Glutamatergic neuron (in vitro differentiated cells): ENCODE data around the gene SEC11C. TPM values are rescaled to one million over a fixed set of nuclear protein-coding genes. Genes with fewer than 3 reads are reported as not detected.
"Not testable (repeated sequence)": the region's sequence is repeated elsewhere in the genome, so short reads cannot be mapped to it uniquely, and the experiment has no call there.

Source experiments
- DNase-seq: peaks from one replicate; pipeline ENCODE4 v3.0.0; 2022
- H3K27ac Mint-ChIP-seq: one replicate; pipeline ENCODE4 v1.8.0; 2020; ENCODE audit warnings: mild to moderate bottlenecking, mixed read lengths, inconsistent platforms; ENCODE audit not compliant: unreplicated experiment
- H3K27me3 Mint-ChIP-seq: one replicate; pipeline ENCODE4 v1.8.0; 2020; ENCODE audit warnings: mild to moderate bottlenecking, moderate library complexity, mixed read lengths, inconsistent platforms; ENCODE audit not compliant: unreplicated experiment
- H3K36me3 Mint-ChIP-seq: one replicate; pipeline ENCODE4 v1.8.0; 2020; ENCODE audit warnings: mild to moderate bottlenecking, mixed read lengths, inconsistent platforms; ENCODE audit not compliant: unreplicated experiment
- H3K4me1 Mint-ChIP-seq: one replicate; pipeline ENCODE4 v1.8.0; 2020; ENCODE audit warnings: mild to moderate bottlenecking, low read depth, mixed read lengths, inconsistent platforms; ENCODE audit not compliant: unreplicated experiment
- H3K4me3 Mint-ChIP-seq: one replicate; pipeline ENCODE4 v1.8.0; 2020; ENCODE audit warnings: mild to moderate bottlenecking, mixed read lengths, inconsistent platforms; ENCODE audit not compliant: unreplicated experiment
- H3K9me3 Mint-ChIP-seq: one replicate; pipeline ENCODE4 v1.8.0; 2020; ENCODE audit warnings: mild to moderate bottlenecking, moderate library complexity, mixed read lengths, inconsistent platforms; ENCODE audit not compliant: unreplicated experiment
- total RNA-seq: library from RNA; stranded (reverse); fragmentation: NEBNext Ultra II Directional; extraction: Animal tissue kit (Norgen Biotek cat#: 25700); gene quantifications from one replicate; pipeline ENCODE4 v1.2.1, GENCODE V29; 2021; ENCODE audit not compliant: unreplicated experiment
- TF ChIP-seq, protein P1 (sequence below): fragments of 200-600 bp; sonication (generic); IDR thresholded peaks from one replicate; pipeline ENCODE4 v1.5.0; 2021; ENCODE audit not compliant: partially characterized antibody, unreplicated experiment

SEC11C gene
- total RNA-seq, 1 donor from 2014 or later = 77.7 TPM

DNA sequence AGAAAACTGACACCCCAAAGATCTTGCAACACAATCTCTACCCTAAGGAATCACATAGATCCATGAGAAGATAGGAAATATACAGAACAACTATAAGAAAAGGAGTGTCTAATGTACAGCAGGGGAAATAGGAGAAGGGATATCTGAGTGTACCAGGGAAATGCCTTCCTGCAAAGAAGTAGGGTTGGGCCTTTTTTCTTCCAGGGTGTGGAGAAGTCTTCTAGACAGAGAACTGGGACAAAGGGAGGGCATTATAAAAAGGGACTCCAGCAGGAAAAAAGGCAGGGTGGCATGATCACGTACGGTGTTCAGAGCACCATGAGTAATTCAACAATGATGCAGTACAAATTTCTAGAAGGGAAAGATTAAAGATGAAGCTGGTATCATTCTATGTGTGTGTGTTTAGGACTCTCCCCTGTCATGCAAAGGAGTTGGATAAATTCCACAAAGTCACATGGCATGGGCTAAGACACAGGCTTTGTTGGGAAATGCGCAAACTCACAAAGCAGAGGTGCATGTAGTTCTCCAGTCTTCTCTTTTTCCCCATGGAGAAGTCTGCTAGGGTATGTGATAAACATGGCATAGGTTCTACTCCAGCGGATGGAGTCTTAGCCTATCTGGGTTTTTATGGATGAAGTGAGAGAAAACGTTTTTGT, 6.7 kb upstream of the SEC11C start:
- H3K9me3 Mint-ChIP-seq = no peaks in the 10 kb centered on the region
- peaks cover 2% of the 10 kb centered on the region for H3K27me3 Mint-ChIP-seq
- H3K4me3 Mint-ChIP-seq = no peak overlapping the region
- TF ChIP-seq, protein P1, sequence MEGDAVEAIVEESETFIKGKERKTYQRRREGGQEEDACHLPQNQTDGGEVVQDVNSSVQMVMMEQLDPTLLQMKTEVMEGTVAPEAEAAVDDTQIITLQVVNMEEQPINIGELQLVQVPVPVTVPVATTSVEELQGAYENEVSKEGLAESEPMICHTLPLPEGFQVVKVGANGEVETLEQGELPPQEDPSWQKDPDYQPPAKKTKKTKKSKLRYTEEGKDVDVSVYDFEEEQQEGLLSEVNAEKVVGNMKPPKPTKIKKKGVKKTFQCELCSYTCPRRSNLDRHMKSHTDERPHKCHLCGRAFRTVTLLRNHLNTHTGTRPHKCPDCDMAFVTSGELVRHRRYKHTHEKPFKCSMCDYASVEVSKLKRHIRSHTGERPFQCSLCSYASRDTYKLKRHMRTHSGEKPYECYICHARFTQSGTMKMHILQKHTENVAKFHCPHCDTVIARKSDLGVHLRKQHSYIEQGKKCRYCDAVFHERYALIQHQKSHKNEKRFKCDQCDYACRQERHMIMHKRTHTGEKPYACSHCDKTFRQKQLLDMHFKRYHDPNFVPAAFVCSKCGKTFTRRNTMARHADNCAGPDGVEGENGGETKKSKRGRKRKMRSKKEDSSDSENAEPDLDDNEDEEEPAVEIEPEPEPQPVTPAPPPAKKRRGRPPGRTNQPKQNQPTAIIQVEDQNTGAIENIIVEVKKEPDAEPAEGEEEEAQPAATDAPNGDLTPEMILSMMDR = no peak
- no peak for DNase-seq
- no peaks in the 10 kb centered on the region for H3K36me3 Mint-ChIP-seq
- no peaks in the 10 kb centered on the region for H3K4me1 Mint-ChIP-seq
- no peak overlapping the region for H3K27ac Mint-ChIP-seq

DNA sequence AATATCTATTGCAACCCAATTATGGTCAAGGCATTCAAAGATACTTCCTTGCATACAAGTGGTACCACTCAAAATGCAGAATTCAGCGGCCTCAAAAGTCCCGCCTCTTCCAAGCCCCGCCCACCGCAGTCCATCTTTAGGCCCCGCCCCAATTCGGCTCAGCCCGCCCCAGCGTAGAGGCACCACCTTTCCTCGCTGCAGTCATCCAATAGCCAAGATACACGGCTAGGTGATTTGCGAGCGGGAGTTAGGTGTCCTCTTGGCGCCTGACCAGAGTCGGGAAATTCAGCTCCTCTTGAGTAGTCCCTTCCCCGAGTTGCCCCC, 431 bp upstream of the SEC11C start:
- Mint-ChIP-seq H3K9me3 (no peaks in the 10 kb centered on the region), H3K4me1 (peaks cover 17% of the 10 kb centered on the region), H3K4me3 (peak overlapping the region; percentile 94), H3K36me3 (no peaks in the 10 kb centered on the region), H3K27ac (peak overlapping the region; percentile 91), H3K27me3 (no peaks in the 10 kb centered on the region)
- TF ChIP-seq, protein P1 = no peak
- peak; percentile 93 for DNase-seq

DNA sequence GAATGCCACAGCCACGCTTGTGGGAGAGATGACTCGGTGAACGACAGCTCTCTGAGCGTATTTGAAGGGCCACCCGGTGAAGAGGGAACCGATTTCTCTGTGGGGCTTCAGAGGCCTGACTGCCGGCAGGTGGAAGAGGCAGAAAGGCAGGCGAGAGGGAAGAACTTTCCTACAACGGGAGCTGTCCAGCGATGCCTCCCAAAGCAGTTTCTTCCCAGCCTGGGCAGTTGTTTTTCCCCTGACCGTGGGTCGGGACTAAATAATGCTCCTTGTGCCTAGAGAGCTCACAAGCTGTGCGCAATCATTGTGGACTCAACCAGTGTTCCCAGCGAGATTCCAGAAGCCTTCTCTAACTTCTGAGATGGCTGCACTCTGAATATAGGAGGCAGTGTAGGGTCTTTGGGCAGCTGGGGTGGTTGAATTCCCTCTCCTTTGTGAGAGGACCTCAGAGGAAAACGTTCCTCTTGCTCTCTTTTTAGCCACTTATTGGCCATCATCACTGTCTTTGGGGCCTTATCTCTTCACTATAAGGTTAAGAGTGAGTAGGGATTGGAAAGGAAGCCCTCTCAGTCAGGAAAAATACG, 710 bp downstream of the SEC11C start:
- no peaks in the 10 kb centered on the region for H3K27me3 Mint-ChIP-seq
- H3K9me3 Mint-ChIP-seq = no peaks in the 10 kb centered on the region
- DNase-seq = no peak
- H3K36me3 Mint-ChIP-seq = no peaks in the 10 kb centered on the region
- peak overlapping the region; percentile 59 for H3K27ac Mint-ChIP-seq
- H3K4me1 Mint-ChIP-seq = peaks cover 17% of the 10 kb centered on the region
- H3K4me3 Mint-ChIP-seq = peak overlapping the region; percentile 94
- TF ChIP-seq, protein P1 = no peak

DNA sequence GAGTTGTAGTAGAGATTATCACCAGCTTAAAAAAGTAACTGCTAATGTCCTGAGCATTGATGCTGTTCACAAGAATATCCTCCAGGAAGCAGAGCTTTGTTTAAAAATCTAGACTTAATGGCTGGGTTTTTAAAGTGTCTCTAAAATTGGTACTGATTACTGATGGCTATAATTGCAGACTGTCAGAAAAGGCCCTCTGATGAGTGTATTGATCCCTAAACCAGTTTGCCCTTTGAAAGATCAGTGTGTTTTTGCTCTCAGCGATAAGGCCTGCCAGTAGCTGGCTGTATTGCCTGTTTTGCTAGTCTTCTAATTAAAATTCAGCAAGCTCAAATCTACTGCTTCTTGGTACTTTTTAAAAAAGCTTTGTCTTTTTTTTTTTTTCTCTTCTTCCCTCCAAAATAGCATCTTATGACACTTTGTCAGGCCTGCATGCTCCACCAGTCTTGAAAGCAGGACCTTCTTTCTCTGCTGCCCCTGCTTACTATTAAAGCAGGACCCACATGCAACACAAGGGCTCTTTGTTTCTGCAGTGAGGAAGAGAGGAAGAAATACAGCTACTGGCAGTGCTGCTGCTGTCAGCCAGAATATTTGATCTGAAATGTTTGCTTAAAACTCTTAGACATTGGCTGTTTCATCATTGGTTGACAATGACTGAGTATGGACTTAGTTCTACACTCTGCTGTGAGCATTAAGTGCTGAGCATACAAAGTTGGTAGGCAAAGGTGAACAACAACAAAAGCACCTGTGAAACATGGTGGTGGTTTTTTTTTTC, 1.8 kb downstream of the SEC11C start:
- TF ChIP-seq, protein P1 = no peak
- H3K36me3 Mint-ChIP-seq = no peaks in the 10 kb centered on the region
- peak overlapping the region; percentile 94 for H3K4me3 Mint-ChIP-seq
- no peaks in the 10 kb centered on the region for H3K9me3 Mint-ChIP-seq
- peak overlapping the region; percentile 29 for H3K27ac Mint-ChIP-seq
- no peaks in the 10 kb centered on the region for H3K27me3 Mint-ChIP-seq
- H3K4me1 Mint-ChIP-seq = peaks cover 17% of the 10 kb centered on the region
- DNase-seq = no peak

DNA sequence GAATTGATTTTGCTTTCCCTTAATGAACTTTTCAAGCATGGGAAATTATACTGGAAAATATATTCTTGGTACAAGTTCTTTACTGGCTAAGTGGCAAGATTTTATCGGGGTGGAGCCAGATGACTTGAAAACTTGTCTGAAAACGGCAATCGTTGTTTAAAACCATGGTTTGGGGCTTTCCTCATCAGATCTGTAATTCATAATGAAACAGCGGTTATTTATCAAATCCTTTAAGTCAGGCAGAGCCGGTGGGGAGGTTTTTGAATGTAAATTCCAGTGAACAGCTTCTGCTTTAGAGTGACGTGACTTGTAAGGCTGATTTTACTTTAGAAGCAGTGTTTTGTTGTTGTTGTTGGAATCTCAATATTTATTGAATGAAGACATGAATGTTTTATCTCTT, 2.6 kb downstream of the SEC11C start:
- peaks cover 17% of the 10 kb centered on the region for H3K4me1 Mint-ChIP-seq
- no peaks in the 10 kb centered on the region for H3K9me3 Mint-ChIP-seq
- H3K27me3 Mint-ChIP-seq = no peaks in the 10 kb centered on the region
- H3K27ac Mint-ChIP-seq = no peak overlapping the region
- no peak for DNase-seq
- H3K4me3 Mint-ChIP-seq = peak overlapping the region; percentile 35
- H3K36me3 Mint-ChIP-seq = no peaks in the 10 kb centered on the region
- TF ChIP-seq, protein P1 = no peak

DNA sequence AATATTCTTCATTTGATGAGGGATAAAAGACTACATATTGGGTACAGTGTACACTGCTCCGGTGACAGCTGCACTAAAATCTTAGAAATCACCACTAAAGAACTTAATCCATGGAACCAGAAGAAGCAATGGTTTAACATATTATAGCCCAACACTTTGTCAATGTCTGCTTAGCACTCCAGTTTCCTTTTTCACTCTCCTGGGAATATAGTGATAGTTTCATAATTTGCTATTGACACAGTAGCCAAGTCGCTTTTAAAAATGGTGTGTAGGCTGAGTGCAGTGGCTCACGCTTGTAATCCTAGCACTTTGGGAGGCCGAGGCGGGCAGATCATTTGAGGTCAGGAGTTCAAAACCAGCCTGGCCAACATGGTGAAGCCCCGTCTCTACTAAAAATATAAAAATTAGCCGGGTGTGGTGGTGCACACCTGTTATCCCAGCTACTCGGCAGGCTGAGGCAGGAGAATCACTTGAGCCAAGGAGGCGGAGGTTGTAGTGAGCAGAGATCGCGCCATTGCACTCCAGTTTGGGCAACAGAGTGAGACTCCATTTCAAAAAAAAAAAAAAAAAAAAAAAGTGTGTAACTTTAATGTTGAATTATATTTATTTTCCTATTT, 3.2 kb downstream of the SEC11C start:
- not testable (repeated sequence) for H3K36me3 Mint-ChIP-seq, DNase-seq, H3K27me3 Mint-ChIP-seq, H3K27ac Mint-ChIP-seq, H3K9me3 Mint-ChIP-seq
- Mint-ChIP-seq H3K4me3 (peak overlapping the region; percentile 20), H3K4me1 (peaks cover 17% of the 10 kb centered on the region)
